GM13977 (cell line): ENCODE data around the gene DISC1.

Experiments
- DNase-seq: peaks from one replicate; pipeline ENCODE4 v3.0.0; 2012; ENCODE audit warnings: low spot score
- in situ Hi-C: fragments of 300-500 bp; cut with MboI; formaldehyde crosslinking; loops from one replicate; pipeline ENCODE4 v1.12.0; 2022; ENCODE audit warnings: low sequenced_read_pairs, low pct_unique_long_range_greater_than_20kb, mixed read lengths, inconsistent platforms; ENCODE audit not compliant: unreplicated experiment
- TF ChIP-seq, protein P1 (sequence below): IDR thresholded peaks from 2 replicates; pipeline ENCODE4 v1.5.1; 2012; ENCODE audit warnings: mild to moderate bottlenecking, control low read depth; ENCODE audit not compliant: insufficient read depth; ENCODE audit errors: extremely low read depth, missing control alignments

The DISC1 gene

DNA sequence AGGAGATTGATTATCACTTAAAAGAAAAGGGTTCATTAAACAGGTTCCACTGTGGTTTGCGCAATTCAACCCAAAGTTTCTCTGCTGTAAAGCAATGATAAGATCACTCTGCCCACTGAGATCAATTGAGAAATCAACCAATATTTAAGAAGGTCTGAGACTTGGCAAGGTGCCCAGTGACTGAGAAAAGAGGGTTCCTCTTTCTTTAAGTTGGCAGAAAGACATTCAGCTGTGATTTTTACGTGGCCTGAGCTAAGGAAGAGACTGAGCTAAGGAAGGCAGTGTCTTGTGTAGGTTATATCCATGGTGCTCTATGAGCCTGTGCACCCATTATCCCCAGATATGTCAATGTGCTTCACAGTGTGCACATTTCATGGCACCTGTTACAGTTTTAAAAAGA, 344.1 kb downstream of the DISC1 start:
- DNase-seq: no peak
- TF ChIP-seq, protein P1, sequence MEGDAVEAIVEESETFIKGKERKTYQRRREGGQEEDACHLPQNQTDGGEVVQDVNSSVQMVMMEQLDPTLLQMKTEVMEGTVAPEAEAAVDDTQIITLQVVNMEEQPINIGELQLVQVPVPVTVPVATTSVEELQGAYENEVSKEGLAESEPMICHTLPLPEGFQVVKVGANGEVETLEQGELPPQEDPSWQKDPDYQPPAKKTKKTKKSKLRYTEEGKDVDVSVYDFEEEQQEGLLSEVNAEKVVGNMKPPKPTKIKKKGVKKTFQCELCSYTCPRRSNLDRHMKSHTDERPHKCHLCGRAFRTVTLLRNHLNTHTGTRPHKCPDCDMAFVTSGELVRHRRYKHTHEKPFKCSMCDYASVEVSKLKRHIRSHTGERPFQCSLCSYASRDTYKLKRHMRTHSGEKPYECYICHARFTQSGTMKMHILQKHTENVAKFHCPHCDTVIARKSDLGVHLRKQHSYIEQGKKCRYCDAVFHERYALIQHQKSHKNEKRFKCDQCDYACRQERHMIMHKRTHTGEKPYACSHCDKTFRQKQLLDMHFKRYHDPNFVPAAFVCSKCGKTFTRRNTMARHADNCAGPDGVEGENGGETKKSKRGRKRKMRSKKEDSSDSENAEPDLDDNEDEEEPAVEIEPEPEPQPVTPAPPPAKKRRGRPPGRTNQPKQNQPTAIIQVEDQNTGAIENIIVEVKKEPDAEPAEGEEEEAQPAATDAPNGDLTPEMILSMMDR: no peak
- in situ Hi-C loops: no loop called here

DNA sequence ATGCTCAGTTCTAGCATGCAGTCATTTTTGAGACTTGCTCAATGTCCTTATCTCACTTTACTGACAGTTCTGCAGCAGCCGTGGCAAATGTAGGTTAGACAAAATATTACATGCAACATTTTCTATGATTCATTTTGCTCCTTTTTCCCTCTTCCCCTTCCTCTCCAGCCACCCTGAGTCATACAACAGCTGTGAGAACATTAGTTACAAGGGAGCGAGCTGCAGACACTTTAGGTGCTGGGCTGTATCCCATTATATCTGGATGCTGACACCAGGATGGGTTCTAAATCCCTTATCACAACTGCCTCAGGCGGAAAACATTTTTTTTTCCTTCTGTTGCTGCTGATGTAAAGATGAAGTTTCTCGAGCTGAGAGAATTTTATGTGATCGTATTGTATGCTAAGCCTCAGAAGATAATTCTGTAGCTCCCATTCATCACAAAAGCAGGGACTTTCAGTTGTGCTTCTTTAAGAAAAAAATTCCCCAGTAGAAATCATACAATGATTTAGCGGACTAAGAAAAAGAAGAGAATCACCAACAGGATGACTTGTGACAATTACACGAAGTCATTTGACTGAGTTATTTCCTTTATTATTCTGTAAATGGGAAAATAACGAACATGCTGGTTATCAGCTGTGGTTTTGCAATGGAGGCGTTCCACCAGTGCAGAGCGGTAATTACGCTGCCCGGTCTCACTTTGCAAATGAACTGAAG, 345.0 kb downstream of the DISC1 start:
- TF ChIP-seq, protein P1: no peak
- in situ Hi-C loops: no loop called here
- no peak for DNase-seq

DNA sequence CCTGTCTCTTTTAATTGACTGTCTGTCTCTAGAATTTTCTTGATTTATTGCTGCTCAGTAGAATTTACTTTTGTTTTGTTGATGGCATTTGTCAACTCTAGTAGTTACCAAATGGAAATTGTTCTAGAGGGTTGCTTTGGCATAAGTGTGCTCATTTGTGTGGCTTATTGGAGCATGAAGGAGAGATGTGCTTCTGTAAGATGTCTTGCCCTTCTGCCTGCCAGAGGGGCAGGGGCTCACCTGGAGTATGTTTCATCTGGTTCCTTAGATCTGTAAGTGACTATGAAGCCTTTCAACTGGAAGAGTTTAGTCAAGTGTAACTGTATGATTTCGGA, 345.5 kb downstream of the DISC1 start:
- no peak for DNase-seq
- TF ChIP-seq, protein P1: no peak
- in situ Hi-C loops: no loop called here

DNA sequence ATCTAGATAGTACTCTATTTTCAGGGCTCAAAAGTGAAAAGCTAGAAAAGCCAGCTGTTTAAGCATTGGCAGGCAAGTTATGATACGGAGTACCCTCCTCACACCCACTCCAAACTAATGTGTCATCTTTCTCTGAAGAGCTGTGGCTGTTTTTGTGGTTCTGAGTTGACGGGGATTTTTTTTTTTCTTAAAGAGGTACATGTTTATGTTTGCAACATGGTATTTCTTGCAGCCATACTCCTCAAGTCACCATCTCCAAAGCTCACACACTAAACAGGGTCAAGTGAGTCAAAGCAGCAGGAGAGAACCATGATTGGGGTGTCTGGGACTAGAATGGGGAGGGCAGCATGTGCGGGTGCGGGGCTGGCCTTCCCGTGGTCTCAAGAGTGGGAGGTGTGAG, 347.2 kb downstream of the DISC1 start:
- TF ChIP-seq, protein P1: no peak
- DNase-seq: no peak
- in situ Hi-C loops: no loop called here

DNA sequence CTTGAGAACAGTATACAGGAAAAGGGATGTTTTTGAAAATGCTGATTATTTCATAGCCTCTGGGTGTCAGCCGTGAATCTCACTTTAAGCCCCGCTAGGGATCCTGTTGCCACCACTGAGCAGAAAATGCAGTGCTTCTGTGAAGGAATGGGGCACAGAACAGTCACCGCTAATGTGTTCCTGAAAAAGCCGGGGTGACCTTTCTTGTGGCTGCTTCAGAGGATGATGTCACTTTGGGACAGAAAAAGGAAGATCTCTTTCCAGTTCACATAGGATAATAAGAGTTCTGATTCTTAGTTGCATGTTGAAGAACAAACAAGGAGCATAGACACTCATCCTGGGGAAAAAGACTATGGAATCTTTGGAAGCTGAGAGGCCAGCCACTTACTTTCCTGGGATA, 349.6 kb downstream of the DISC1 start:
- TF ChIP-seq, protein P1: no peak
- in situ Hi-C loops: no loop called here
- DNase-seq: no peak

- TF ChIP-seq, protein P1: no peak
- in situ Hi-C loops: no loop called here
- DNase-seq: no peak
These were observed 355.1 kb downstream of the DISC1 start for GRCh38 chr1:231981675-231982074.

- in situ Hi-C loops: no loop called here
- DNase-seq: no peak
- TF ChIP-seq, protein P1: no peak
These were observed 356.4 kb downstream of the DISC1 start for GRCh38 chr1:231982871-231983587.
